IMR-90 (cell line): ENCODE data around the gene OLFM4. TPM values are rescaled to one million over a fixed set of nuclear protein-coding genes. Genes with fewer than 3 reads are reported as not detected.

Source experiments
- ATAC-seq: fragments of 200-7000 bp; cut with Tn5 transposase; 2 replicates; pipeline ENCODE4 v1.9.1; 2020; ENCODE audit warnings: low read depth, mild to moderate bottlenecking, moderate library complexity
- BruUV-seq: library from RNA; stranded (reverse); fragments of 400-500 nt; replicated peaks from 2 replicates; lab custom pipeline; 2021; lab: Mats Ljungman, UMichigan
- CTCF ChIA-PET: fragments of 300-600 bp; formaldehyde crosslinking; extraction: SDS; loops from one replicate; lab custom pipeline; 2021; ENCODE audit warnings: antibody characterized with exemption; lab: Yijun Ruan, JAX
- POLR2A ChIA-PET: fragments of 300-600 bp; sonication (Branson Sonifier 250); formaldehyde crosslinking; loops from one replicate; lab custom pipeline; 2022; ENCODE audit warnings: antibody characterized with exemption; ENCODE audit not compliant: unreplicated experiment; lab: Charles Lee
- DNase-seq: peaks from one replicate; pipeline ENCODE4 v3.0.0; 2013
- H2AFZ ChIP-seq: replicated peaks from 2 replicates; pipeline ENCODE3; 2013; ENCODE audit warnings: low read length, mild to moderate bottlenecking; ENCODE audit not compliant: poor library complexity
- H2AK5ac ChIP-seq: 2 replicates; pipeline ENCODE4 v1.6.1; 2013; ENCODE audit warnings: low read depth, low read length, inconsistent platforms
- H2AK9ac ChIP-seq: replicated peaks from 2 replicates; pipeline ENCODE3; 2013; ENCODE audit warnings: mild to moderate bottlenecking, low read depth, low read length, moderate library complexity; ENCODE audit not compliant: poor library complexity
- H2BK120ac ChIP-seq: 2 replicates; pipeline ENCODE4 v1.6.1; 2013; ENCODE audit warnings: low read depth, low read length, inconsistent platforms
- H2BK15ac ChIP-seq: 3 replicates; pipeline ENCODE4 v1.6.1; 2013; ENCODE audit warnings: low read depth, low read length, inconsistent platforms
- H2BK20ac ChIP-seq: 2 replicates; pipeline ENCODE4 v1.6.1; 2013; ENCODE audit warnings: low read depth, mild to moderate bottlenecking, inconsistent platforms, low read length, moderate library complexity
- H2BK5ac ChIP-seq: 2 replicates; pipeline ENCODE4 v1.6.1; 2013; ENCODE audit warnings: mild to moderate bottlenecking, low read depth, low read length, inconsistent platforms; ENCODE audit not compliant: poor library complexity, severe bottlenecking
- H3K14ac ChIP-seq: replicated peaks from 2 replicates; pipeline ENCODE4 v1.6.1; 2013; ENCODE audit warnings: low read depth, low read length, inconsistent platforms
- H3K18ac ChIP-seq: 2 replicates; pipeline ENCODE4 v1.6.1; 2013; ENCODE audit warnings: low read depth, low read length, control low read depth
- H3K23ac ChIP-seq: 2 replicates; pipeline ENCODE4 v1.6.1; 2013; ENCODE audit warnings: low read depth, low read length, inconsistent platforms
- H3K27ac ChIP-seq: 2 replicates; pipeline ENCODE4 v1.5.1; 2013; ENCODE audit warnings: mild to moderate bottlenecking, control low read depth, low read length; ENCODE audit not compliant: insufficient read depth
- H3K27me3 ChIP-seq: 2 replicates; pipeline ENCODE4 v1.6.1; 2013; ENCODE audit warnings: low read length; ENCODE audit not compliant: control insufficient read depth, insufficient read depth
- H3K36me3 ChIP-seq: 2 replicates; pipeline ENCODE4 v1.6.1; 2013; ENCODE audit warnings: low read length, mixed read lengths; ENCODE audit not compliant: control insufficient read depth, insufficient read depth
- H3K4ac ChIP-seq: 2 replicates; pipeline ENCODE4 v1.6.1; 2013; ENCODE audit warnings: low read depth, low read length, inconsistent platforms
- H3K4me1 ChIP-seq: 2 replicates; pipeline ENCODE4 v1.6.1; 2013; ENCODE audit warnings: low read length, mixed read lengths; ENCODE audit not compliant: control insufficient read depth, insufficient read depth
- H3K4me2 ChIP-seq: 2 replicates; pipeline ENCODE4 v1.6.1; 2013; ENCODE audit warnings: low read depth, mild to moderate bottlenecking, control low read depth, low read length, moderate library complexity
- H3K4me3 ChIP-seq: 2 replicates; pipeline ENCODE4 v1.5.1; 2013; ENCODE audit warnings: low read depth, mild to moderate bottlenecking, control low read depth, low read length, moderate library complexity; ENCODE audit not compliant: insufficient read depth
- H3K56ac ChIP-seq: 2 replicates; pipeline ENCODE4 v1.6.1; 2013; ENCODE audit warnings: low read length, inconsistent platforms; ENCODE audit not compliant: insufficient read depth; ENCODE audit errors: extremely low read depth
- H3K79me1 ChIP-seq, 2 experiments: 2 replicates each; pipeline ENCODE4 v1.6.1; 2013; ENCODE audit warnings: low read length in 2 of 2, inconsistent platforms in 1 of 2, low read depth in 1 of 2
- H3K9ac ChIP-seq: 2 replicates; pipeline ENCODE4 v1.6.1; 2013; ENCODE audit warnings: low read depth, low read length, control low read depth
- H3K9me1 ChIP-seq: 2 replicates; pipeline ENCODE4 v1.6.1; 2013; ENCODE audit warnings: low read length, inconsistent platforms; ENCODE audit not compliant: insufficient read depth
- H3K9me3 ChIP-seq: 2 replicates; pipeline ENCODE4 v1.6.1; 2013; ENCODE audit warnings: low read length; ENCODE audit not compliant: control insufficient read depth, insufficient read depth
- H4K20me1 ChIP-seq: 2 replicates; pipeline ENCODE4 v1.6.1; 2013; ENCODE audit warnings: low read length, inconsistent platforms; ENCODE audit not compliant: insufficient read depth
- H4K5ac ChIP-seq: 2 replicates; pipeline ENCODE4 v1.6.1; 2013; ENCODE audit warnings: mild to moderate bottlenecking, low read depth, low read length, control low read depth
- H4K8ac ChIP-seq, 2 experiments: 2 replicates each; pipeline ENCODE4 v1.6.1; 2013; ENCODE audit warnings: low read depth in 2 of 2, low read length in 2 of 2, control low read depth in 1 of 2, inconsistent platforms in 1 of 2
- H4K91ac ChIP-seq: 2 replicates; pipeline ENCODE4 v1.6.1; 2013; ENCODE audit warnings: low read depth, low read length, inconsistent platforms; ENCODE audit not compliant: insufficient read depth
- CEBPB ChIP-seq: IDR thresholded peaks from 2 replicates; pipeline ENCODE4 v1.6.1; 2012; ENCODE audit warnings: low read depth, low read length, improper control_type of control experiment
- MXI1 ChIP-seq: IDR thresholded peaks from 2 replicates; pipeline ENCODE4 v1.6.1; 2012; ENCODE audit warnings: low read depth, mild to moderate bottlenecking, low read length, moderate library complexity, borderline replicate concordance
- NFE2L2 ChIP-seq: fragments of 150-350 bp; IDR thresholded peaks from 2 replicates; pipeline ENCODE4 v1.6.1; 2016; ENCODE audit warnings: low read depth, mild to moderate bottlenecking, low read length
- dilution Hi-C: fragments of 300-500 bp; cut with HindIII; formaldehyde crosslinking; loops from one replicate; pipeline ENCODE4 v1.14.3; 2018; ENCODE audit warnings: low sequenced_read_pairs; ENCODE audit not compliant: unreplicated experiment
- in situ Hi-C: fragments of 300-500 bp; cut with MboI; formaldehyde crosslinking; loops from 3 replicates; pipeline ENCODE4 v1.14.3; 2019; ENCODE audit warnings: low sequenced_read_pairs, inconsistent platforms, mixed read lengths
- intact Hi-C: fragments of 100-400 bp; cut with micrococcal nuclease; formaldehyde crosslinking; loops from 2 replicates; pipeline ENCODE4 v1.10.0; 2022
- polyA plus RNA-seq, 3 experiments: library from polyadenylated mRNA; depleted of rRNA; stranded (reverse); fragments of >200 nt; gene quantifications; 2 replicates each; pipeline ENCODE4 v1.2.3, GENCODE V29; 2012; ENCODE audit warnings: low replicate concordance in 1 of 3
- total RNA-seq: library from RNA; depleted of rRNA; stranded (reverse); fragments of >200 nt; gene quantifications from 2 replicates; pipeline ENCODE4 v1.2.3, GENCODE V29; 2012

The OLFM4 gene
- total and polyA plus RNA-seq, 2 of the 4 experiments (the other 2 are of a cell fraction) = not detected

DNA sequence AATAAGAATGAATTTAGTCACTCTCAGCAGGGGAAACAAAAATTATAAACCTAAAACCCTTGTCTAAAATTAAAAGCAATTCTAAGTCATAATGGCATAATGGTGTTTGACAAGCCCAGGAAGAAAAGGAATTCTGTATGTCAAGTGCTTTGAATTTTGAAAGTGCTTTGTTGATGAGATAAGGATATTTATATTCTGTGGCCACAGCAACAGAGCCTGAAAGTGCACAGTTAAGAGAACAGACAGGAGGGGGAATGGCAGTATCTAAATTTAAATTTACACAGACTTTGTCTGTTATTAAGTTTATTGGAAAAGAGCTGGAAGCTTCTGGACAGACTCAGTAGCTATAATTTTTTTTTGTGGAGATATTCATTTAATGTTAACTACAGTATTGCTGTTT is 69.8 kb downstream of the OLFM4 start:
- POLR2A ChIA-PET = no interaction called here
- H2BK5ac ChIP-seq = no peak overlapping the region
- no peaks in the 10 kb centered on the region for H3K79me1 ChIP-seq
- no peaks in the 10 kb centered on the region for H3K27me3 ChIP-seq
- DNase-seq (no peak), ATAC-seq (no peak)
- no peak for TF ChIP-seq MXI1
- TF ChIP-seq NFE2L2 = no peak
- TF ChIP-seq CEBPB = no peak
- no peak overlapping the region for H3K14ac ChIP-seq
- no TSS peak for BruUV-seq
- no peaks in the 10 kb centered on the region; the same call in 1 of the 2 replicates for H3K9me3 ChIP-seq
- dilution Hi-C loops = no loop called here
- H3K27ac ChIP-seq = no peak overlapping the region
- H3K9me1 ChIP-seq = no peaks in the 10 kb centered on the region
- H3K23ac ChIP-seq = no peak overlapping the region
- no peak overlapping the region for H2BK15ac ChIP-seq
- intact Hi-C loops = no loop called here
- H4K20me1 ChIP-seq = no peaks in the 10 kb centered on the region
- no peak overlapping the region for H2AK9ac ChIP-seq
- no peak overlapping the region for H3K9ac ChIP-seq
- no peak overlapping the region for H3K18ac ChIP-seq
- no peak overlapping the region for H3K4ac ChIP-seq
- no peak overlapping the region for H3K4me2 ChIP-seq
- CTCF ChIA-PET = no interaction called here
- H3K36me3 ChIP-seq = no peaks in the 10 kb centered on the region
- H4K91ac ChIP-seq = no peak overlapping the region
- no peak overlapping the region for H3K4me3 ChIP-seq
- no peak overlapping the region for H2BK120ac ChIP-seq
- H4K5ac ChIP-seq = no peak overlapping the region
- no peak overlapping the region for H3K56ac ChIP-seq
- H2BK20ac ChIP-seq = no peak overlapping the region
- in situ Hi-C loops = no loop called here
- no peaks in the 10 kb centered on the region for H3K4me1 ChIP-seq
- H4K8ac ChIP-seq = no peak overlapping the region
- no peak overlapping the region for H2AFZ ChIP-seq
- no peak overlapping the region for H2AK5ac ChIP-seq
